SU-DHL-6 (cell line): Measurements from ENCODE around the gene C2orf72.

Experiments
- EZH2phosphoT487 ChIP-seq: fragments of 200-600 bp; sonication (generic), shearing (Covaris generic); conservative IDR thresholded peaks from 2 replicates; pipeline ENCODE4 v1.6.1; 2018; ENCODE audit warnings: mild to moderate bottlenecking, antibody characterized with exemption, low read length, moderate library complexity, mixed read lengths
- TF ChIP-seq, protein P1 (sequence below): fragments of 200-600 bp; sonication (generic); IDR thresholded peaks from one replicate; pipeline ENCODE4 v1.5.1; 2017; ENCODE audit warnings: antibody characterized with exemption, mild to moderate bottlenecking, low read length, moderate library complexity; ENCODE audit not compliant: insufficient read depth, poor library complexity, severe bottlenecking

DNA sequence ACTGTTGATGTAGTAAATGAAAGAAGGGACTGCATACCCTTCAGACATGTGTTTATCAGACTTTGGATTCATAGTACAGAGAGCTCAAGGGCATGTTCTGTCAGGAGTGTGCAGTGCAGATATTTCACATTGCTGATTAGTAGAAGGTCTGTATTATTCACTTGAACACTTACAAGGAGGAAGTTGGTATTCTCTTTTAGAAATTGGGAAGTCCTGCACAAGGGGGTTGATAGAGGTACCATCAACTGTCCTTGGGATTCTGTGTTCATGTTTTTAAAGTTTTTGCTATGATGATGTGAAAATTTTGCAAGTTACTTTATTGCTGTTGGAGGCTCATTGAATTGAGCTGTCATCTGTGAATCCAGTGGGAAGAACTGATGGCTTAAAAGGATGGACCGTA lies 26.0 kb downstream of the C2orf72 start:
- TF ChIP-seq, protein P1, sequence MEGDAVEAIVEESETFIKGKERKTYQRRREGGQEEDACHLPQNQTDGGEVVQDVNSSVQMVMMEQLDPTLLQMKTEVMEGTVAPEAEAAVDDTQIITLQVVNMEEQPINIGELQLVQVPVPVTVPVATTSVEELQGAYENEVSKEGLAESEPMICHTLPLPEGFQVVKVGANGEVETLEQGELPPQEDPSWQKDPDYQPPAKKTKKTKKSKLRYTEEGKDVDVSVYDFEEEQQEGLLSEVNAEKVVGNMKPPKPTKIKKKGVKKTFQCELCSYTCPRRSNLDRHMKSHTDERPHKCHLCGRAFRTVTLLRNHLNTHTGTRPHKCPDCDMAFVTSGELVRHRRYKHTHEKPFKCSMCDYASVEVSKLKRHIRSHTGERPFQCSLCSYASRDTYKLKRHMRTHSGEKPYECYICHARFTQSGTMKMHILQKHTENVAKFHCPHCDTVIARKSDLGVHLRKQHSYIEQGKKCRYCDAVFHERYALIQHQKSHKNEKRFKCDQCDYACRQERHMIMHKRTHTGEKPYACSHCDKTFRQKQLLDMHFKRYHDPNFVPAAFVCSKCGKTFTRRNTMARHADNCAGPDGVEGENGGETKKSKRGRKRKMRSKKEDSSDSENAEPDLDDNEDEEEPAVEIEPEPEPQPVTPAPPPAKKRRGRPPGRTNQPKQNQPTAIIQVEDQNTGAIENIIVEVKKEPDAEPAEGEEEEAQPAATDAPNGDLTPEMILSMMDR = no peak
- TF ChIP-seq EZH2phosphoT487 = no peak
